HG03521 (cell line): ENCODE results near the gene WNK1.
A peak's percentile ranks its signal among the peaks of the same experiment; 100 is the strongest.
"Not testable (repeated sequence)": the region's sequence is repeated elsewhere in the genome, so short reads cannot be mapped to it uniquely, and the experiment has no call there.

Experiments
- ATAC-seq: cut with Tn5 transposase; IDR thresholded peaks from one replicate; pipeline ENCODE4 v1.9.1; 2021; ENCODE audit warnings: mild to moderate bottlenecking, moderate library complexity; ENCODE audit not compliant: unreplicated experiment

Gene WNK1

DNA sequence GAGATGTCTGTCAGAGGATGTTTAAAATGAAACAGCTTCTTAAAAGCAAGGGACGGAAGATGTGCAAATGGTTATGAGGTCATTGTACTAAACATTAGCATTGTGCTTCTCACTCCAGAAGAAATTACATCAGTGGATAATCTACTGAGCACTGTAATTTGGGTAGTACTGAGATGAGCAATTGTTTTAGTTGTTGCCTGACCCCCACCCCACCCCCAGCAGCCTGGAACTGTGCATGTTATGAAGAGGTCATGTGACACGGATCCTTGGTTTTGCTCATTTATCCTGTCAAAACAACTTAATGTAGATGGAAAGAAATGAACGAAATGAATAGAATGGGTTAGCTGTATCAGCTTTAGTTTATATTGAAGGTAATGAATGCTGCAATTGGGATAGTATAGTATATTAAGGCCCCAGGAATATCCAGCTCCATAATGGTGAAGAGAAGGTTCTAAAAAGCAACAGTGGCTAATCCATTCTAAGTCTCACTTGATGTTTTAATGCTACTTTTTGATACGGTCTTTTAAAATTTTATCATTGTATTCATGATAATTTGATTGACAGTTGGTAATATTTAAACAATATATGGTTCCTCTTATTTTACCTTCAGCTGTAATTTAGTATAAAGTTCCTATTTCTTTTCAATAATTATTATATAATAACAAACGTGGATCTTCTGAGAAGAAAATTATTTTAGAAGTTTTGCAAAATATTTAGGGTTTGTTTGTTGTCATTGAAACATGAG, 58.5 kb downstream of the WNK1 start:
- no peak for ATAC-seq

DNA sequence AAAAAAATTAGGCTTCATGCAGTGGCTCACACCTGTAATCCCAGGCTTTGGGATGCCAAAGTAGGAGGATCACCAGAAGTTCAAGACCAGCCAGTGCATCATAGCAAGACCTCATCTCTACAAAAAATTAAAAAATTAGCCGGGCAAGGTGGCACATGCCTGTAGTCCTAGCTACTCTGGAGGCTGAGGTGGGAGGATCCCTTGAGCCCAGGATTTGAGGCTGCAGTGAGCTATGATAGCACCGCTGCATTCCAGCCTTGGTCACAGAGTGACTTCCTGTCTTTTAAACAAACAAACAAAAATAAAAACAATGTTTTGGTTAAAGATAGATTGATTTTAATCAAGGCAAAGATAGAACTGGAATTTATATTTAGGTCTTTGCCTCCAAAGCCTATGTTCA, 60.6 kb downstream of the WNK1 start:
- no peak for ATAC-seq

DNA sequence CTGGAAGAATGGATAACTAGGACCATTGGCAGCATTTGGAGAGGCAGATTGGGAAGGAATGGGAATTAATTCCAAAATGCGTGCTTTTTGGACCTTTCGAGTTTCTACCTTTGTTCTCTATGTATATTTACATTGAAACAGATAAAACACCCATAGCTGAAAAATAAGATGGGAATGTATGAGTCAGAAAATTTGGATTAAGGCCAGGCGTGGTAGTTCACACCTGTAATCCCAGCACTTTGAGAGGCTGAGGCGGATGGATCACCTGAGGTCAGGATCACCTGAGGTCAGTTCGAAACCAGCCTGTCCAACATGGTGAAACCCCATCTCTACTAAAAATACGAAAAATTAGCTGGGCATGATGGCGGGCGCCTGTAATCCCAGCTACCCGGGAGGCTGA, 65.1 kb downstream of the WNK1 start:
- not testable (repeated sequence) for ATAC-seq

DNA sequence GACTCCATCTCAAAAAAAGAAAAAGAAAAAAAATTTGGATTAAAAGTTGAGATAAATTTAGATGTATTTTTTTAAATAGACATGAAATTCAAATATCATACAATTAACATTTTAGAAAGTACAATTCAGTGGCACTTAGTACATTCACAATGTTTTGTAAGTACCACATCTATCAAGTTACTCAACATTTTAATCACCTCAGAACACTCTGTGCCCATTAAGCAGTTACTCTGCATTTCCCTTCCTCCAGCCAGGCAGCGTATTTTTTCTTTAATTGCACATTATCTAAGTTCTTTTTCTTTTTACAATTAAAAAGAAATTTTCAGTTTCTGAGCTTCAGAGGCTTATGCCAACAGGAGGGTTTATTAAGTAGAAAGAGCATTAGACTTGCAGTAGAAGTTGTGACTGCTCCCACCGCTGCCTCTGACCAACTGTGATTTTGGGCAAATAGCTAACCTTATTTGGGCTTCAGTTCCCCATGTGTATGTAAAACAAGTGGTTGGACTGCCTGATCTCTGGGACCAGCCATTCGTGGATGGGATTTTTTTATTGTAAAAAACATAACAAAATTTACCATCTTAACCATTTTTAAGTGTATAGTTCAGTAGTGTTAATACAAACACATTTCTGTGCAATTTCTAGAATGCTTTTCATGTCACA, 65.7 kb downstream of the WNK1 start:
- no peak for ATAC-seq

DNA sequence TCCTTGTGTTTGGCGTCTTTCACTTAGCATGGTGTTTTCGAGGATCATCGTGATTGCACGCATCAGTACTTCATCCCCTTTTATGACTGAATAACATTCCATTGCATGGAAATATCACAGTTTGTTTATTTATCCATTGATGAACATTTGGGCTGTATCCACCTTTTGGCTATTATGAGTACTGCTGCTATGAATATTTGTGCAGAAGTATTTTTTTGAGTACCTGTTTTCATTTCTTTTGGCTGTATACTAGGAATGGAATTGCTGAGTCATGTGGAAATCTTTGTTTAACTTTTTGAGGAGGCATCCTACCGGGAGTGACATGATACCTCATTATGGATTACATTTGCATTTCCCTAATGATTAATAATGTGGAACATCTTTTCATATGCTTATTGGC, 66.4 kb downstream of the WNK1 start:
- no peak for ATAC-seq

DNA sequence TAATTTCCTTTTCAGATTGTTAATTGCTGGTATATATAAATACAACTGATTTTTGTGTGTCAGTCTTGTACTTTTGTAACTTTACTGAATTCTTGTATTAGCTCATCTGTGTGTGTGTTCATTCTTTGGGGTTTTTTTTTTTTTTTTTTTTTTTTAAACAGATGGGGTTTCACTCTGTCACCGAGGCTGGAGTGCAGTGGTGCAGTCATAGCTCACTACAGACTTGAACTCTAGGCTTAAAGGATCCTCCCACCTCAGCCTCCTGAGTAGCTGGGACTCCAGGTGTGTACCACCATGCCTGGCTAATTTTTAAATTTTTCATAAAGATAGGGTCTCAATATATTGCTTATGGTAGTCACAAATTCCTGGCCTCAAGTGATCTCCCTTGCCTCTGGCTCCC, 68.0 kb downstream of the WNK1 start:
- no peak for ATAC-seq

DNA sequence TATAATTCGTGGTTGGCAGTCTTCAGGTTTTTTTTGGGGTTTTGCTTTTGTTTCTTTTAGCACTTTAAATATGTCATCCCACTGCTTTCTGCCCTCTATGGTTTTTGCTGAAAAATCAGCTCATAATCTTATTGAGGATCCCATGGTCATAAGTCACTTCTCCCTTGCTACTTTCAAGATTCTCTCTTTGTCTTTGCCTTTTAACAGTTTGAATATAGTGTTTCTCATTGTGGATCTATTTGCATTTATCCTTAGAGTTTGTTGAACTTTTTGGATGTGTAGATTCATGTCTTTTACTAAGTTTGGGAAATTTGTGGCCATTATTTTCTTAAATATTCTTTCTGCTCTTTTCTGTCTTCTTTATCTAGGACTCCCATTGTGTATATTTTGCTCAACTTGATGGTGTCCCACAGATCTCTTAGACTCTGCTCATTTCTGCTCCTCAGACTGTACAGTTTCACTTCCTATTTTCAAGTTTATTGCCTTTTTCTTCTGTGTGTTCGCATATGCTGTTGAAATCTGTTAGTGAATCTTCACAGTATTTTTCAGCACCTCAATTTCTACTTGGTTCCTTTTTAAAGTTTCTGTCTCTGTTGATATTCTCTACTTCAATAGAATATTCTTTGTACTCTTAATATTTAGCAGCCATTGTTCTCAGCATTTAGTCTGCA, 70.8 kb downstream of the WNK1 start:
- peak; percentile 74 for ATAC-seq

DNA sequence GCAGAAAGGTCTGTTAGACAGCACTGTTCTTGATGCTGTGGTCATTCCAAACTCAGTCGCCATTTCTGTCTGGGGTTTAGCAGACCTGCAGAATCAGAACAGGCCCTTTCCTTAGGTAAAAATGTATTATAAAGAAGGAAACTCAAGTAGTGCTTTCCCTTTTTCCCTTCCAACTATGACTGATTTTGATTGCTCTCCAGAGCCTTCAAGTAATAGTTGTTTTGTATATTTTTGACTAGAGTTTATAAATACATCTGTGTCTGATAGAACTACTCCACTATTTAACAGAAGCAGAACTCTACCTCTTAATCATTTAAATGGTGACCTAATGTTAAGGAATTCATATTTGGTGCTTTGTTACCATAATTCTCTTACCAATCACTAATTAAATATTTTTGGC, 74.0 kb downstream of the WNK1 start:
- no peak for ATAC-seq

DNA sequence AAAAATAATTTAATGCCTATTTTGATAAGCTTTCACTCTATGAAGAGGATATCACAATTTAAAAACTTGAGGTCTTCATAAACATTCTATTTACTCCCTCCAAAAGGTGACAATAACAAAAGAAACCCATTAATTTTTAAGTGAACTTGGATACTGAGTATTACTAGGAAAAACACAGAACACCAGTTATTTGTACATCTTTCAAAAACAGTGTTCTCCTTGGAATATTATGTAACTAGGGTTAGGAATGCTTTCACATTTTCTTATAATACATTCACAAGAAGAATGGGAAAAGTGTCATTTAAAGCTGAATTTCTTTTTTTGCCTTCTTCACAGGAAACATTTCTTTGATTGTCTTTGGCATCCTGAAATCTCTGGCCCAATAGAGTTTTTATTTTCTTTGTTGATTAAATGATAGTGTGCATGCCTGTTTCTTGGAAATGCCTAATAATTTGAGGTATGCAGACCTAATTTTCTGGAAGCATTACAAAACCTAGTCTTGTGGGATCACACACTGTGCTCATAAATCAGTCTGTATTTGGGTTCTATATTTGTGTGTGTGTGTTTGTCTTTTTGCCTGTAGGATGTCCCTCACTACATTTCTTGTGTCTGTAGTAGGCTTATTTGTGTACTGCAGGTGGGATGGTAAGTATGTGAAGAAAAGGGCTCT, 76.5 kb downstream of the WNK1 start:
- no peak for ATAC-seq

DNA sequence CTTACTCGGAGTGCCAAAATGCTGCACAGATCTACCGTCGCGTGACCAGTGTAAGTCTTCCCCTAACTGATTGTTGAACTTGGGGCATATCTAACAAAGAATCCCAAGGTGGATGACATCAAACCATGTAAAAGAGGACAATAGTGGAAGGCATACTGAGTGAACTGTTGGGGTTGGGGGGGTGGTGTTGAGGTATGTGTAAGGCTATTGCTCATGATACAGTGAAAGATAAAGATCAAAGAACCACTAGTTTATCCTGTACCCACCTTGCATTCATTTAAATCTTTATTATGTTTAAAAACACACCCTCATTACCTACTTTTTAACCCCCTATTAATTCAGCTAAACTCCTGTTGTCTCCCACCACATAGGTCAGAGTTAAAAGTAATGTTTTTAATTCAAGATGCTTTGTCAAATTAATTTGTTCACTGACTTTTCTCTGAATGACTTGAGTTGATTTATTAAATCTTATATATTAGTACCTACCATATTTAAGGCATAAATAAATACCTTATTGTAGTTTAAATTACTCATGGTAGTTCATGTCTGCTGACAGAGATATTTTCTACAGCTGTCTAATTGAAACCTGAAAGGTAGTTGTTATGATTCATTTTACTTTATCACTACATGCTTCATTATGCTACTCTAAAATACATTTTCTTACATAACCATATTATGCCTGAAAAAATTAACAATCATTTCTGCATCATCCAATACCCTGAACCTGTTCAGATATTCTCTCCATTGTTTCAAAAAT, 77.9 kb downstream of the WNK1 start:
- no peak for ATAC-seq

DNA sequence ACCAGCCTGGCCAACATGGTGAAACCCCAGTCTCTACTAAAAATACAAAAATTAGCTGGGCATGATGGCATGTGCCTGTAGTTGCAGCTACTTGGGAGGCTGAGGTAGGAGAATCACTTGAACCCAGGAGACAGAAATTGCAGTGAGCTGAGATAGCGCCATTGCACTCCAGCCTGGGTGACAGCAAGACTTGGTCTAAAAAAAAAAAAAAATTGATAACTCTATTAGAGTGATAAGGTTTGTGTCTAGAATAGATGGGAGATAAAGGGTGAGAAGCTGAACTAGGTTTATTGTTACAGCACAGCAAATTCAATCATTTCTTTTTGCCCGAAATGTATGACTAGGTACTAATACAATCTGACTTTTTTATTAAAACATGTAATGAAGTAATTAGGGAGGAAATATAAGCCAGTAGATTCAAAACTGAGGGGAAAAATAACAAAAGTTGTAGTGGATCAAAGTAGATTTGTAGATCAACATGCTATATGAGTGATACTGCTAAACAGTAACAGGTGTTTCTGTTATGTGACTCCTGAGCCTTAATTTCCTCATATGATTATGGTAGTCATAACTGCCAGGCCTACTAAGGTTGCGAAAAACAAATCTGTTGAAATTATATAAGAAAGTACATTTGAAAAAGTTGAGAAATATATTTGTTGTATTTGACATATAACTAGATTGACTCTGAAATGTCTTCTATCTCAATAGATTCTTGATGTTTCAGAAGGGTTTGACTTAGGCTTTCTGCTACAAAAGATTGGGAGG, 83.6 kb downstream of the WNK1 start:
- ATAC-seq, result no peak

DNA sequence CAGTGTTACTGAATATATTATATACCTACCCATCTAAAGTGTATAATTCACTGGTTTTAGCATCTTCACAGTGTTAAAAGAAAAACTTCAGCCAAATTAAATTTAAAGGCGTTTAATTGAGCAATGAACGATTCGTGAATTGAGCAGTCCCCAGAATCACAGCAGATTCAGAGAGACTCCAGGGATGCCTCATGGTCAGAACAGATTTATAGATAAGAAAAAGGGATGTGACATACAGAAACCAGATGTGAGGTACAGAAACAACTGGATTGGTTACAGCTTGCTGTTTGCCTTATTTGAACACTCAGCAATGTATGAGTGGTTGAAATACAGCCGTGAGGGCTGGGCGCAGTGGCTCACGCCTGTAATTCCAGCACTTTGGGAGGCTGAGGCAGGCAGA, 84.6 kb downstream of the WNK1 start:
- ATAC-seq, result no peak

DNA sequence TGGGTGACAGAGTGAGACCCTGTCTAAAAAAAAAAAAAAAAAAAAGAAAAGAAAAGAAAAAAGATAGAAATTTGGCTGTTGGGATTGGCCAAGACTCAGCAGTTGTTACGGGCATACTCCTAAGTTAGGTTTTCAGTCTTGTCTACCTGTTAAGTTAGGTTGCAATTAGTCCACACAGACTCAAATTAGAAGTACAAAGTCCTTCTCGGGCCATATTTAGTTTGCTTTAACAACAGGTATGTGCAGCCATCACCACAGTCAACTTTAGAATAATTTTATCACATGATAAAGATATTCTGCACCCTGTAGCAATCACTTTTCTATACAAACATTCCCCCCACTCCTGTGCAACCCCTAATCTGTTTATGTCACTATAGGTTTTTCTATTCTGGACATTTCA, 85.2 kb downstream of the WNK1 start:
- ATAC-seq, result no peak

DNA sequence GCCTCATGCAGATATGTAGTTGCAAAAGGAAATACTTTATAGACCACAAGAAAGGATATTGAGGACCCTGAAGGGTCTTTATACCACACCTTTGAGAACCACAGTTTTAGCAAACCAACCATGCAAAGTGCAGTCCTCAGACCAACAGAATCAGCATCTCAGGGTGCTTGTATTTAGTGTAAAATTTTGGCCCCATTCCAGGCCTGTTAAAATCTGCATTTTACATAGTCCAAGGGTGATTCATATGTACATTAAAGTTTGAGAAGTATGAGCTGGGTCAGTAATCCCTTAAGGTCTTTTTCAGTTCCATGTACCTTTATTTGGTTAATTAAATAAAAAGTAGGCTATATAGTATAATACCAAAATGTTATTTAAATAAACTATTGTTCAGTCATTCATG, 91.2 kb downstream of the WNK1 start:
- no peak for ATAC-seq

DNA sequence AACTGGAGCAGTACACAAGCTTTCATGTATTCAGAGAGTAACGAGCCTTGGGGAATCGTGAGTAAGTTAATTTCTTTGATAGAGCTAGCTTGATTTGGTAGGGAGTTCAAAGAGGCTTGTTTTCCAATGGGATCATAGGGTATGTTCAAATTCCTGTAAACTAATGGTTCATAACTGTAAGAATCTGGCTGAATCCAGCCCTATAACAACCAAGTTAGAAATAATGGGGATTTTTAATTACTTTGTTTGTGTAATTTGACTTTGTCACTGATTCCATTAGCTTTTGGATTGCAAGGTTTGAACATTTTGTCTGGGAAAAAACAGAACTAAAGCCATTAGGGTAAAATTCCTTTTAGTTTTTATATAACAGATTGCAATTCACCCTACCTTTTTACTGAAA, 94.0 kb downstream of the WNK1 start:
- no peak for ATAC-seq

DNA sequence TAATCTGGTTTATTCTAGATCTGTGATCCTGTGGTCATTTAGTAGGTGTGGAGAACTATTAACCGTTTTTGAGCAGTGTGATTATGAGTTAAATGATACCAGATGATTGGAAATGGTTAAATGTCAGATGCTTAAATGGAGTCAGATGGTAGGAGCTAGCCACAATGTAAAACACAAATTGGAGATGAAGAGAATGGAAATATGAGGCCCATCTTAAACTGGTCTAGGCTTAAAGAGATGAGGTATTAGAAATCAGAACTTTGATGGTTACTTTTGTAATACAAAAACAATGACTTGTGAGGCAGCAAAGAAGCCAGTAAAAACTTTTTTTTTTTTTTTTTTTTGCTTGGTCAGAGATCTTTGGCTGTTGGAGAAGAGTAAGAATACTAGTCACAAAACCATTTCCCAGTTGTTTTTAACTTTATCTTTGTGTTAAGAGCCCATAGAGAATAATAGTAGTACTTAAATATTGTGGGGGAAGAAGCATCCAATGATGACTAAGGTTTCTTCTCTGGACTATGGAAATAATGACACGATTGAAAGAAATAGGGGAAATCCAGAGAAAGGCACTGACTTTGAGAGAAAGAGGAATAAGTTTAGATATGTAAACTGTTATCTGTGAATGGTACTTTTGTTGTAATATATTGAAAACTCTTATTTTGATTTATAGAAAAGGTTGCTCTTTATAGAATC, 95.9 kb downstream of the WNK1 start:
- no peak for ATAC-seq

DNA sequence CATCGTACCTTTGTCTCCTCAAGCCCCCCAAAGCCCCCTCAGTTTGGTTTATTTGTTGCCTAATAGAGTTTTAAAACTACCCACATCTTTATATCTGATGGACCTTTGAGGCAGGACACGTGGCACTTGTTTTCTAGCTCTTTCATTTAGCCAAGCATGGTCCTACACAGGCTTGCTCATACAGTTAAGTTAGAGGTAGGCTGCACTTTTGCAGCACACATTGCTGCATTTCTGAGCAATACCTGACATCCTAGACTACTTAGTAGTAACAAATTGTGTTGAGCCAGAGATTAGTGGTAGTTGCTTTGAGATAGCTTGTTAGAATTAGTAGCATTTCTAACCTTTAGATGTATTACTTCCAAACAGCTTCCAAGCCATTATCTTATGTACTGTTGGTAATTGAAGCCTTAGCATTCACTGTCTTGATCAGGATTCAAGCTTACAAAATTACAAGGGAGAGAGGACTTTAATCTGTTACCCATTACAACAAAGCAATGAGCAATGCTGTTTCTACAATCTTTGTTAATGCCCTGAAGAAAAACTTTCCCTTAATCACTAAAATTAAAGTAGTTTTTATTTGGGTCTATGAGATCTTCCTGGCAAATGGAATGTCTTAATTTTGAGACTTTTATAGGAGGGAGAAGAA, 96.6 kb downstream of the WNK1 start:
- no peak for ATAC-seq

DNA sequence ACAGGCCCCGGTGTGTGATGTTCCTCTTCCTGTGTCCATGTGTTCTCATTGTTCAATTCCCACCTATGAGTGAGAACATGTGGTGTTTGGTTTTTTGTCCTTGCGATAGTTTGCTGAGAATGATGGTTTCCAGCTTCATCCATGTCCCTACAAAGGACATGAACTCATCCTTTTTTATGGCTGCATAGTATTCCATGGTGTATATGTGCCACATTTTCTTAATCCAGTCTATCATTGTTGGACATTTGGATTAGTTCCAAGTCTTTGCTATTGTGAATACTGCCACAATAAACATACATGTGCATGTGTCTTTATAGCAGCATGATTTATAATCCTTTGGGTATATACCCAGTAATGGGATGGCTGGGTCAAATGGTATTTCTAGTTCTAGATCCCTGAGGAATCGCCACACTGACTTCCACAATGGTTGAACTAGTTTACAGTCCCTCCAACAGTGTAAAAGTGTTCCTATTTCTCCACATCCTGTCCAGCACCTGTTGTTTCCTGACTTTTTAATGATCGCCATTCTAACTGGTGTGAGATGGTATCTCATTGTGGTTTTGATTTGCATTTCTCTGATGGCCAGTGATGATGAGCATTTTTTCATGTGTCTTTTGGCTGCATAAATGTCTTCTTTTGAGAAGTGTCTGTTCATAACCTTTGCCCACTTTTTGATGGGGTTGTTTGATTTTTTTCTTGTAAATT, 97.5 kb downstream of the WNK1 start:
- ATAC-seq, result not testable (repeated sequence)

DNA sequence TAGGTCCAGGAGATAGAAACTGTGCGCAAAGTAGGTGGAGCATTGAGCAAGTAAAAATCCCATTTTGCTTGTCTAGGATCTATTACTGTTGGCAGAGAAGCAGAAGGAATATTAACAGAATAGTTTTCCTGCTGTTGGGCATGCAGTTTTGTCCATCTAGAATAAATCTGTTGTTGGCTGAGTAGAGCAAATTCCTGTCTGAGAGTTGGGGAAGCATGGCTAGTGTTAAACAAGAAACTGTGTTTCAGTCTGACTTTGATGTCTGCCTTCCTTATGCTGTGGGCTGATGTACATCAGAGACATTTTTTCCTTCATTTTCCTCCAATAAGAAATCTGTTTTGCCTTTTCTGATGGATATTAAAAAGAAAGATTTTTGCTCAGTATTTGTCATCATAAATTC, 99.0 kb downstream of the WNK1 start:
- no peak for ATAC-seq
